Testis (tissue), 2 donors: ENCODE measurements around the gene VPS13C.

Experiments used
- POLR2A ChIP-seq: fragments of 450-650 bp; IDR thresholded peaks from one replicate; pipeline ENCODE4 v1.6.1; 2017; ENCODE audit warnings: antibody characterized with exemption, mild to moderate bottlenecking, moderate library complexity
- TF ChIP-seq, protein P1 (sequence below), 3 experiments: fragments of 450-650 bp in 2 of 3; fragments of 200-600 bp in 1 of 3; sonication (generic) in 1 of 3; IDR thresholded peaks; one replicate each; pipeline ENCODE4 v1.5.1; 2016 to 2019; ENCODE audit warnings: antibody characterized with exemption in 3 of 3, mild to moderate bottlenecking in 2 of 3, moderate library complexity in 1 of 3

DNA sequence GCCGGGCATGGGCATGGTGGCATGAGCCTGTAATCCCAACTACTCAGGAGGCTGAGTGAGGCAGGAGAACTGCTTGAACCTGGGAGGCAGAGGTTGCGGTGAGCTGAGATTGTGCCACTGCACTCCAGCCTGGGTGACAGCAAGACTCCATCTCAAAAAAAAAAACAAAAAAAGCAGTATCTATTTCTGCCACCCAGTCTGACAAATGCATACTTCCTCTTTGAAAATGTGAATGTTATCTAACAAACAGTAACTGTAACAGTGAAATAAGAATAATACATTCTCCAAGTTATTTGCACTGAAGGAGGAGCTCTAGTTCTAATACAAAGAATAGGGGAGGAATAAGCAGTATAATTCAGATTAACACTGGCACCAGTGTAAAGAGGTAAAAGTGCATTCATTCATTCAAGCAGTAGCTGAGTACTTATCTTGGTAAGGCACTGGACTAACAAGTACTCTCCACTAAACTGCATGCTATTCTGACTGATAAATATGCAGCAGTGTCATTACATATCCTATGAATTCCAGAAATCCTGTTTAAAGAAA, 12.9 kb downstream of the VPS13C start:
- TF ChIP-seq, protein P1, sequence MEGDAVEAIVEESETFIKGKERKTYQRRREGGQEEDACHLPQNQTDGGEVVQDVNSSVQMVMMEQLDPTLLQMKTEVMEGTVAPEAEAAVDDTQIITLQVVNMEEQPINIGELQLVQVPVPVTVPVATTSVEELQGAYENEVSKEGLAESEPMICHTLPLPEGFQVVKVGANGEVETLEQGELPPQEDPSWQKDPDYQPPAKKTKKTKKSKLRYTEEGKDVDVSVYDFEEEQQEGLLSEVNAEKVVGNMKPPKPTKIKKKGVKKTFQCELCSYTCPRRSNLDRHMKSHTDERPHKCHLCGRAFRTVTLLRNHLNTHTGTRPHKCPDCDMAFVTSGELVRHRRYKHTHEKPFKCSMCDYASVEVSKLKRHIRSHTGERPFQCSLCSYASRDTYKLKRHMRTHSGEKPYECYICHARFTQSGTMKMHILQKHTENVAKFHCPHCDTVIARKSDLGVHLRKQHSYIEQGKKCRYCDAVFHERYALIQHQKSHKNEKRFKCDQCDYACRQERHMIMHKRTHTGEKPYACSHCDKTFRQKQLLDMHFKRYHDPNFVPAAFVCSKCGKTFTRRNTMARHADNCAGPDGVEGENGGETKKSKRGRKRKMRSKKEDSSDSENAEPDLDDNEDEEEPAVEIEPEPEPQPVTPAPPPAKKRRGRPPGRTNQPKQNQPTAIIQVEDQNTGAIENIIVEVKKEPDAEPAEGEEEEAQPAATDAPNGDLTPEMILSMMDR (IDR thresholded peaks at IDR 0.05) = no peak
- no peak for TF ChIP-seq POLR2A
